ENCODE results near the gene LPP.

Gene LPP

DNA sequence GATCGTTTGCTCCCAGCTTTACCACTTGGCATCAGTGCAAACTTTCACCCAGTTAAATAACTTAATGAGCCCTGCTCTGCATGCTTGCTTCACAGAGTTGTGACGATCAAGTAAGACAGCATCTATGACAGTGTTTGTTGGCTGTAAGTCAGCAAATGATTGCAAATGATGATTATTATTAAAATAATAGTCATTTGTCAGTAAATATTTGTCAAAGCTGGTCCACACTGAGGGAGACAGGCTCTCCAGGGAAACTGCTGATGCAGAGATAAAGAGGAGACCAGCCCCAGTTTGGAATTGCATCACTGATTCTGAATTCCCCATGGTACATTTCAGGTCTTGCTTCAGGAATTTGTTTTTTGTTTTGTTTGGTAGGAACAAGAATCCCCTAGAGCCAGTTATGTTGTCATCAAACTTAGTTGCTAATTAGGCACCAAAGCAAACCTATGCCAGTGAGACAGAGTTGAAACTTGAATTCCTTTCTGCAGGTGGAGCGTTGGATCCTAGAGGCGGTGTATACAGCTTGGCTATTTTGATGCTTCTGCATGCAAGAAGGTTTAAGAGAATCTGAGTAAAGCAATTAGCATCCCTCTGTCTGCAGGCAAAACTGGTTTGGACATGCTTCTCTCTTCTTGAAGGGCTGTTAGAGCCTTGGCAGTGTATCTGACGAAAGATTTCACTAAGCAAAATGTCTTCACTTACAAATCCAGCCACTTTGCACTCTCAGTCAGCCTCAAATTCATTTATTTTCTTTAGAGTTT lies 679.2 kb downstream of the LPP start:
- DNase-seq (ENCODE audit: low read depth): no peak

DNA sequence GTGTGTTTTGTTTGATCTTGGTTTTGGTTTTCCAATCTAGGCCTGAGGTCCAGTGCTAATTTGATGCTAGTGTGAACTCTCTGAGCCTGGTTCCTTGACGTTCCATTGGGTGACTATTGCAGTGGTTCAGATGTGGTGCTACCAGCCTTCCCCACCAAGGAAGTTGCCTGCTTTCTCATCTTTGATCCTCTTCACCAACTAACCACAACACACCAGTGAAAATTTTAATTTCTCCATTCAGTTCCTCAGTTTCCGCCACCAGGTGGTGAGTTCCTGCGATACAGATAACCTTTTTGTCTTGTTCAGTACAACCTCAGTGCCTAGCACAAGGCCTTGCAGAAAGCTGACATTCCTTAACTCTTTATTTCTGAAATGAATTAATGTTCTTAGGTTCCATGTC lies 680.4 kb downstream of the LPP start:
- DNase-seq (ENCODE audit: low read depth): no peak

DNA sequence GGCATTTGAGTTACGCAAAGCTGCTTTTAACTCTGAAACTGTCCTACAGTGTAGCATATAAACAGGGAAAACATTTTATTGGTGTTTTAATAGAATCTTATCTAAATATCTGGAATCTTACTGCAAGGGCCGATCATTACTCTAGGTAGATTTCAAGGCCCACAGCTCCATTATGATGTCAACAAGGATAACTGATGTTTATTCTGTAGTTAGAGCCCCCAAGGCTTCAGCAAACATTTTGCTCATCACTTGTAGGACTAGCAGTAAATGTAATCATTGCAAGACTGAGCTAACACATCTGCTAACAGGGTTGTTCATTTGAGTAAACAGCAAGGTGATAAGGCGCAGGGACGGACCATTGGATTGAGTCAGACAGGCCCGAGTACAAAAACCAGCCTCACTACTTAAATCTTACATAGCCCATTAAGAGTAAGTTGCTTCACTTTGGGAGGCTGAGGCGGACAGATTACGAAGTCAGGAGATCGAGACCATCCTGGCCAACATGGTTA lies 685.3 kb downstream of the LPP start:
- DNase-seq (ENCODE audit: low read depth): no peak

DNA sequence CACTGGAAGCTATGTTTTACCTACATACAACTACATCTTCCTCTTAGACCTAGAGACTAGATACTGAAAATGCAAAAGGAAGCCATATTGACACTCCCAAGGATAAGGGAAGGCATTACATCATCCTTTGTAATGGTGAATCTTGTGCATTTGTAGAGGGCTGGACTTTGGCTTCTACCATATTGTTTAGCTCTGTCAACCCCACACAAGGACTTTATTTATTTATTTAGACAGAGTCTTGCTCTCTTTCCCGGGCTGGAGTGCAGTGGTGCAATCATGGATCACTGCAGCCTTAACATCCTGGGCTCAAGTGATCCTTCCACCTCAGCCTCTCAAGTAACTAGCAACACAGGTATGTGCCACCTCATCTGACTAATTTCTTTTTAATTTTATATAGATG lies 686.3 kb downstream of the LPP start:
- no peak for DNase-seq (ENCODE audit: low read depth)

- no peak for DNase-seq (ENCODE audit: low read depth)
These were observed 687.9 kb downstream of the LPP start for GRCh38 chr3:188841906-188842305.

- peak; percentile 49 for DNase-seq (ENCODE audit: low read depth)
These were observed 688.7 kb downstream of the LPP start for GRCh38 chr3:188842639-188843038.

GRCh38 chr3:188844096-188844495 lies 690.1 kb downstream of the LPP start:
- no peak for DNase-seq (ENCODE audit: low read depth)

DNA sequence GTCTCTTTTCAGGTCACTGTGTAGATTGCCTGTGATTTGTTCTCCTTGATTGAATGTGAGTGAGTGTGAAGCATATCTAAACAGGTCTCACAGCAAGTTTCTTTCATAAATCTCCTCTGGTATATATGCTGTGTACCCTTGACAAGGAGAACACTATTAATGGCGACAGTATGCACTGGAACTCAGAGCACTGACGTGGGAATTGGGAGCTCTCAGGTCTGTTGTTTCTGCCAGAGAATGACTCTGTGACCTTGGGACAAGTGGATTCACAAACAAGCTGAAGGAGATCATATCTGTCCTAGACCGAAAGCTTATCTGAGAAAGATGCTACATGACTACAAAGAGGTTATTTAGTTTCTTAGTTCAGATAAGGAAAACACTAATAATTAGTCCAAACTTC lies 691.6 kb downstream of the LPP start:
- no peak for DNase-seq (ENCODE audit: low read depth)

DNA sequence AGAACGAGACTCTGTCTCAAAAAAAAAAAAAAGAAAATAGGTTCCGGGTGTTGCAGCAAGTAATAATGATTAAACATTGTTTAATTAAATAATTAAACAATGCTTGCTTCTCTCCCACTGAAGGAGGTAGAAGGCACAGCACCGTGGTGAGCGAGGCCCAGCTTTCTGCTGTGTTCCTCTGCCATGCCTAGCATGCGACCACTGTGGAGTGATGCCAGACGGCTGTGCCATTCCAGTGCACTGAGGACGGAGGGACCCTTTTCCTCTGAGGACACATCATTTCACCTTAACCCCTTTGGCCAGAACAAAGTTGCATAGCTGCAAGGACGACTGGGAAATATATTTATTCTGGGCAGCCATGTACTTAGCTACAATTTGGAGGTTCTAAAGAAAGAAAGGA lies 695.0 kb downstream of the LPP start:
- DNase-seq (ENCODE audit: low read depth): no peak

DNA sequence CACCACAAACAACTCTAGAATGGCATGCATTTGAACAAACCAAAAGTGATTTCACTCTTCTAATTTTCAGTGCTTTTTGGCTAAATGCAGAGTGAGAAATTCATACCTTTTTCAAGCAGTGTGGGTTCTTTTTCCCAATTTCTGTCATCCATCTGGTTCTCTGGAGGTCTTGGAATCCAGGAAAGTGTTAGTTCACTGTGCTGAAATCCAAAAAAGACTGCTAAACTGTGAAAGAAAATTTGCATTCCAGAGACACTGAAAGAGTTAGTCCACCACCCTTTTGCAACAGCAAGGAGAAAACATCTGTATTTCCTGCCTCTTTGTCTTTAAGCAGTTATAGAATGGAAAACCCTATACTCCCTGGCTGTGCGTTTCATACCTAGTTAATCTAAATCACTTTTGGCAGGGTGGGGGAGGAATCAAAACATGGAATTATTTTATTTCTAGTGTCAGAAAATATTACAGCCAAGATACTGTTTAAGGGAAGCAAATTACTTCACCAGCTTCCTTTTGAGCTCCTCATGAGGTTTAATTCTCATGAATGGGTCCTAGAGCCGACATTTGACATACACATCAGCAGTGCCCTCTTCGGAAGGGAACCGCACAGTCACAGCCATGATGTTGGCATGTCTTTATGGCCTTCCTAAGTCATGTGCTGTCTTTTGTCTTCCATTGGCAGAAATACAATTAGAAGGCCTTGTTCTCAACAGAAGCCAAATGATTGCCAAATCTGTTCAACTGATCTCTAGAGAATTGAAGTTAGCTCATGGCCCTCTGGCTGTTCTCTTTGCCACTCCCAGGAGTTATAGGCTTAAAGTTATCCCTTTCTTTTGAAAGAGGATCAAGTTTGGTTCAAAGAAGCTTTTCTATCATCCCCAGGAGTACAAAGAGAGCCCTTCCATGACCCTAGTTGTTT lies 700.2 kb downstream of the LPP start:
- no peak for DNase-seq (ENCODE audit: low read depth)

DNA sequence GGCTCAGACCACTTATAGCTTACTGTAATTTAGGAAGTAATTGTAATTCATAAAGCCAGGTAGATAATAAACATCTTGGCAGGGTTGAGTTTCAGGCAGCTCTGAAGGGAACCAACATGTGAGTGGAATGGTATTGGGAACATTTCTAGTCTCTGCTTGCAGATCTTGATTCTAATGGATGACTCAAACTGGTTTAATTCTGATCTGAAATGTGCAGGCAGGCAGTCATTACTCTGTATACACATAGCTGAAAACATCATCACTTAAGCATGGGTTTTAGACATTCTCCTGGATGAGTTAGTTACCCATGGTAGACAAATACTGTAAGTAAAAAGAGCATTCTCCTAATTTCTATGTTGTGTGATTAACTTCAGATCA lies 700.8 kb downstream of the LPP start:
- DNase-seq (ENCODE audit: low read depth): peak; percentile 52

DNA sequence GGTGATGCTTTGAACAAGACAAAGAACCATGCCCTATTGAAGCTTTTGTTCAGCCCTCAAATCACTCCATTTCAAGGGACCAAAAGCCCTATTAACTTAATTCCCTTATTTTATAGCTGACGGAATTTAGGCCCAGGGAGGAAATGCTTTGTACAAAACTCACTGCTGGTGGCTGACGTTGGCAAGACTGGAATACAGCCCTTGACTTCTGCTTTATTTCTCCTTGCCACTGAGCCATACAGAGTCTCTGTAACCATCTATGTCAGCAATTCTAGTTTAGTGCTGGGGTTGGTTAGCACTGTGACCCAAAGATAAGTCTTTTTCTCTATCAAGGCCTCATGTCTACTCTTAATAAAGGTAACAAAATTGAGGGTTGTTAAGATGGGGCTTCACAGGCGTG lies 701.7 kb downstream of the LPP start:
- DNase-seq (ENCODE audit: low read depth): no peak

GRCh38 chr3:188860147-188860546 lies 706.2 kb downstream of the LPP start:
- DNase-seq (ENCODE audit: low read depth): peak; percentile 27

DNA sequence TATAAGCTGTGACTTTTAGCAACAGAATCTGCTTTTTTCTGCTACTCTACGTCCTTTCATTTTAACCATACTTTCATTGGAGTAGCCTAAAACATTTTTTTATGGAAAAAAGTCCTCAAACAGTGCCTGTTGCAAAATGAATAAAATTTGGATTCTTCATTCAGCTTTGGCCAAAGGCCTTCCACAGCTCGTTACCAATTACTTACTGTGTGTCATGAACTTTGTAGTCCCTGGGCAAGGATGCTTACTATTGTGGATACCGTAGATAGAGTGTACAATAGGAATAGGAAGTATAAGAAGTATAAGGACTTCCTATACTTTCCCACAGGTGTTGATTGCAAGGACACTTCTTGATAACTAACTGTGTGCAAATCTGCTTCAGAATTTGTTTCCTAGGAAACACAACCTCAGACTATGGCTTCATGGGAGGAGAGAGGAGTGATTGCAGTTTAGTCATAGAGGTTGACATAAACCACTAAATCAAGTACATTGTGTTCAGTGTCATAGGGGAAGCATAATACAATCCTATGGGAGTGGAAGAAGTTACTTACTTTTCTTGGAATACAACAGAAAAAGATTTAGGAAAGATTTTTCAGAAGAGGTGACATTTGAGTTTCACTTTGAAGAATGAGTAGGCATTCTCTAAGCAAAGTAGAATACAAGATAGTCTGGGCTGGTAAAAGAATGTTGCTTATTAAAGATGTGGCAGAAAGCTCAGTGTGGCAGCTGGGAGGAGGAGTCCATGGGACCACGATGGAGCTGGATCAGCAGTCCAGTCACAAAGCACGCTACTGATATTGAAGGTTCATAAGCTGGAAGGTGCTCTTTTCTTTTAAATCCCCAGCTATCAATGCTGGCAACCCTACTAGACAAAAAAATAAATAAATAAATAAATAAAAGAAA lies 708.1 kb downstream of the LPP start:
- peak; percentile 27 for DNase-seq (ENCODE audit: low read depth)

GRCh38 chr3:188863999-188864406 lies 710.0 kb downstream of the LPP start:
- DNase-seq (ENCODE audit: low read depth): no peak

GRCh38 chr3:188867691-188868265 lies 713.8 kb downstream of the LPP start:
- no peak for DNase-seq (ENCODE audit: low read depth)

GRCh38 chr3:188868803-188869202 lies 714.8 kb downstream of the LPP start:
- DNase-seq (ENCODE audit: low read depth): no peak

DNA sequence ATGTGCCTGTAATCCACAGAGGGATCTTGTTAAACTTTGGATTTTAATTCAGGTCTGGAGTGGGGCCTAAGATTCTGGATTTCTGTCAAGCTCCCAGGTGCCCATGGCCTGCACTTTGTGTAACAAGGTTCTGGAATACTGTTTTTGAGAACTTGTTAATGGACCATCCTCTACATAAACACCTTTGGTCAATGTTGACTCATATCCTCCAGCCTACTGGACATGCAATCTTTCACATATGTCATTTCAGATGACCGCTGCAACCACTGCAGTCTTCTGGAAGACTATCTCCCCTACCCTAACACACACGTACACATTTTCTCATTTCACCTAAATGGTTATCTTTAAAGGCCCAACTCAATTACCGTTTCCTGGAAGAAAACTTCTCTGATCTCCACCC lies 715.7 kb downstream of the LPP start:
- peak; percentile 60 for DNase-seq (ENCODE audit: low read depth)

DNA sequence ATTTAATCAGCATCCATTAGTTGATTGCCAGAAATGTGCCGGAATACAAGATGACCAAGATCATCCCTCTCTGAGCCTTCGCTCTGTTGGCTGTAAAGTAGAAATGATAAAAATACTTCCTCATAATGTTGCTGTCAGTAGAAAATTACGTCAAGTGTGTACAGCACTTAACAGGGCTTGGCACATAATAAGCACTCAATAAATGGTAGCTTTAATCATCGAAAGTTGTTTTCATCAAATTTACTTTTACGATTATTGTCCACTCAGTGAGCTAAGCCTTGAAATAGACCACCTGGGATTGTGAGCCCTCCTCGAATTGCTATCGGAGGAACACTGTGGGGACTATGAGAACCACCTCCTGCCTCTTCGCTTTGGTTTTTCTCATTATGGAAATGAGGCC lies 716.5 kb downstream of the LPP start:
- DNase-seq (ENCODE audit: low read depth): no peak

- DNase-seq (ENCODE audit: low read depth): no peak
These were observed 720.6 kb downstream of the LPP start for GRCh38 chr3:188874576-188874975.

DNA sequence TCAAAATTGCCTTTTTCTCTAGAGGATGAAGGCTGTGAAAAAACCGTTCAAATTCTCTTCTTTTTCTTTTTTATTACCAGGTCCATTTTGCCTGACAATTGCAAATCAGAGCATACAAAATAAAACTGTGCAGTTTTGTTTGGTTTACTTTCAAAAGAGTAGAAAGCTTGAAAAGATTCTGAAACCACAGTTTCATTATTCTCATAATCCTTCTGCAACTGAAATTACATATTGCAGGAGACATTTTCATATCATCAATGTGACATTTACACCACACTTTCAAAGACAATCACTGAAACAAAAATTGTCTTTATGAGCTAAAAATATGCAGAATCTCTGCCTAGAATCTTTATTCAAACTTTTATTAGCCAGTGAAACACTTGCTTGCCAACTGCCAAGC lies 721.5 kb downstream of the LPP start:
- no peak for DNase-seq (ENCODE audit: low read depth)

- no peak for DNase-seq (ENCODE audit: low read depth)
These were observed 722.4 kb downstream of the LPP start for GRCh38 chr3:188876370-188876769.

Measured in ELR (cell line).